EL (cell line): ENCODE results near the gene PSME1.

Experiments
- DNase-seq: peaks from one replicate; pipeline ENCODE4 v3.0.0-alpha.2; 2016

PSME1 gene

GRCh38 chr14:24149302-24149969, 13.4 kb downstream of the PSME1 start:
- no peak for DNase-seq

GRCh38 chr14:24150061-24150460, 14.1 kb downstream of the PSME1 start:
- DNase-seq: no peak

- no peak for DNase-seq
Measured at GRCh38 chr14:24150567-24150966, 14.6 kb downstream of the PSME1 start.

GRCh38 chr14:24150993-24151392, 15.0 kb downstream of the PSME1 start:
- no peak for DNase-seq

- DNase-seq: no peak
Measured at GRCh38 chr14:24151404-24152080, 15.5 kb downstream of the PSME1 start.

- DNase-seq: no peak
Measured at GRCh38 chr14:24155100-24155499, 19.1 kb downstream of the PSME1 start.

GRCh38 chr14:24156840-24157239, 20.8 kb downstream of the PSME1 start:
- no peak for DNase-seq

- DNase-seq: no peak
Measured at GRCh38 chr14:24157331-24157730, 21.3 kb downstream of the PSME1 start.

GRCh38 chr14:24159777-24160498, 23.9 kb downstream of the PSME1 start:
- DNase-seq: no peak

- DNase-seq: no peak
Measured at GRCh38 chr14:24160499-24160849, 24.5 kb downstream of the PSME1 start.

- DNase-seq: peak; percentile 97
Measured at GRCh38 chr14:24160850-24161804, 25.1 kb downstream of the PSME1 start, which contains the start of gene IRF9. Gene IRF9, plus strand, starts transcription at chr14:24161265. Its CDS starts 880 bp downstream, at chr14:24162145.

- DNase-seq: peak; percentile 43
Measured at GRCh38 chr14:24162093-24162492, 26.1 kb downstream of the PSME1 start.

GRCh38 chr14:24164518-24164991, 28.6 kb downstream of the PSME1 start:
- no peak for DNase-seq

- no peak for DNase-seq
Measured at GRCh38 chr14:24165785-24166184, 29.8 kb downstream of the PSME1 start.

- DNase-seq: no peak
Measured at GRCh38 chr14:24167469-24168114, 31.6 kb downstream of the PSME1 start.

- DNase-seq: no peak
Measured at GRCh38 chr14:24171422-24172260, 35.6 kb downstream of the PSME1 start, which contains the start of gene REC8. Gene REC8, plus strand, starts transcription at chr14:24172080. Its CDS starts 473 bp downstream, at chr14:24172553.

- DNase-seq: no peak
Measured at GRCh38 chr14:24172261-24172860, 36.4 kb downstream of the PSME1 start.

GRCh38 chr14:24172871-24173281, 36.9 kb downstream of the PSME1 start:
- no peak for DNase-seq

GRCh38 chr14:24176599-24176998, 40.6 kb downstream of the PSME1 start:
- no peak for DNase-seq

GRCh38 chr14:24177041-24177825, 41.2 kb downstream of the PSME1 start:
- DNase-seq: no peak
